Measurements from ENCODE around the gene TMF1.

DNA sequence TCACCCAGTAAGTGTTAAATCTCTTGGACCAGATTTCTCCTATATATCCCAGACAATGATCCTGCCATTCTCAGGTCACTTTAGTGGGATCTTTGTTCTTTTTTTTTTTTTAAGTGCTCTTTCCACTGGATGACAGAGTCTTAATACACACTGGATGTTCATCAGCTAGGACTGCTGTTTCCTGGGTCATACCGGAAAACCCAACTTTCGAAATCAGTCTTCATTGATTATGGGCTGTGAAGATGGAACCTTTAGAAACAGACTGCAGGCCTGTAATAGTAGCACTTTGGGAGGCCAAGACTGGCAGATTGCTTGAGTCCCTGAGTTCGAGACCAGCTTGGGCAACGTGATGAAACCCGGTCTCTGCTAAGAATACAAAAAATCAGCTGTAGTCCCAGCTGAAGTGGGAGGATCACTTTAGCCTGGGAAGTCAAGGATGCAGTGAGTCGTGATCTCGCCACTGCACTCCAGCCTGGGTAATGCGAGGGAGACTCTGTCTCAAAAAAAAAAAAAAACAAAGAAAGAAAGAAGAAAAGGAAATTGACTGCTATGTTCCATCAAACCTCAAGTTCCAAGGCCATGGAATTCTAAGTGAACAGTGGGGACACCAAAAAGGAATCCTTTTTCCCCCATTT, 40.9 kb downstream of the TMF1 start:
- TF ChIP-seq, protein P1, sequence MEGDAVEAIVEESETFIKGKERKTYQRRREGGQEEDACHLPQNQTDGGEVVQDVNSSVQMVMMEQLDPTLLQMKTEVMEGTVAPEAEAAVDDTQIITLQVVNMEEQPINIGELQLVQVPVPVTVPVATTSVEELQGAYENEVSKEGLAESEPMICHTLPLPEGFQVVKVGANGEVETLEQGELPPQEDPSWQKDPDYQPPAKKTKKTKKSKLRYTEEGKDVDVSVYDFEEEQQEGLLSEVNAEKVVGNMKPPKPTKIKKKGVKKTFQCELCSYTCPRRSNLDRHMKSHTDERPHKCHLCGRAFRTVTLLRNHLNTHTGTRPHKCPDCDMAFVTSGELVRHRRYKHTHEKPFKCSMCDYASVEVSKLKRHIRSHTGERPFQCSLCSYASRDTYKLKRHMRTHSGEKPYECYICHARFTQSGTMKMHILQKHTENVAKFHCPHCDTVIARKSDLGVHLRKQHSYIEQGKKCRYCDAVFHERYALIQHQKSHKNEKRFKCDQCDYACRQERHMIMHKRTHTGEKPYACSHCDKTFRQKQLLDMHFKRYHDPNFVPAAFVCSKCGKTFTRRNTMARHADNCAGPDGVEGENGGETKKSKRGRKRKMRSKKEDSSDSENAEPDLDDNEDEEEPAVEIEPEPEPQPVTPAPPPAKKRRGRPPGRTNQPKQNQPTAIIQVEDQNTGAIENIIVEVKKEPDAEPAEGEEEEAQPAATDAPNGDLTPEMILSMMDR (IDR thresholded peaks at IDR 0.05): no peak
- no peak for TF ChIP-seq POLR2A (IDR thresholded peaks at IDR 0.05)

Measured in testis (tissue), 2 donors.